K562 (cell line): Measurements from ENCODE around the gene DEDD2. TPM values are rescaled to one million over a fixed set of nuclear protein-coding genes. Genes with fewer than 3 reads are reported as not detected.

ENCODE experiments used
- GTF2F1 ChIP-seq: IDR thresholded peaks from 2 replicates; pipeline ENCODE4 v1.6.1; 2011; ENCODE audit warnings: low read depth, low read length, improper control_type of control experiment
- HCFC1 ChIP-seq: IDR thresholded peaks from 2 replicates; pipeline ENCODE4 v1.6.1; 2012; ENCODE audit warnings: low read depth, low read length, improper control_type of control experiment
- KAT7 ChIP-seq: sonication (generic); formaldehyde crosslinking; IDR thresholded peaks from 2 replicates; pipeline ENCODE4 v1.8.0; 2022; ENCODE audit warnings: missing genetic modification reagents, mild to moderate bottlenecking, borderline replicate concordance
- LARP7 ChIP-seq: fragments of 450-650 bp; IDR thresholded peaks from 2 replicates; pipeline ENCODE4 v1.6.1; 2016
- NCOA1 ChIP-seq: fragments of 450-650 bp; IDR thresholded peaks from 2 replicates; pipeline ENCODE4 v1.6.1; 2016; ENCODE audit warnings: low read depth
- NRF1 ChIP-seq, 2 experiments: fragments of 450-650 bp; IDR thresholded peaks in 1 of 2; conservative IDR thresholded peaks in 1 of 2; 2 replicates each; pipeline ENCODE4 v1.6.1; 2014; ENCODE audit warnings: mild to moderate bottlenecking in 2 of 2
- RFX1 ChIP-seq: fragments of 450-650 bp; IDR thresholded peaks from 2 replicates; pipeline ENCODE4 v1.6.1; 2016; ENCODE audit warnings: mild to moderate bottlenecking, moderate library complexity
- SMAD4 ChIP-seq: fragments of 250-450 bp; sonication (Bioruptor Pico); conservative IDR thresholded peaks from 2 replicates; pipeline ENCODE4 v1.8.0; 2021; ENCODE audit warnings: inconsistent platforms, mild to moderate bottlenecking, moderate library complexity
- STAT5A ChIP-seq: IDR thresholded peaks from 2 replicates; pipeline ENCODE4 v1.6.1; 2012; ENCODE audit warnings: low read length, inconsistent platforms, borderline replicate concordance
- ZBTB17 ChIP-seq: fragments of 450-650 bp; formaldehyde crosslinking; IDR thresholded peaks from 2 replicates; pipeline ENCODE4 v1.4.0; 2020; ENCODE audit warnings: mild to moderate bottlenecking
- ZFP36 ChIP-seq: fragments of 150-350 bp; IDR thresholded peaks from 2 replicates; pipeline ENCODE4 v1.6.1; 2018; ENCODE audit warnings: low read length, low read depth; ENCODE audit not compliant: partially characterized antibody
- ZNF217 ChIP-seq: sonication (generic); formaldehyde crosslinking; IDR thresholded peaks from 2 replicates; pipeline ENCODE4 v1.8.0; 2022; ENCODE audit warnings: mild to moderate bottlenecking, missing genetic modification reagents
- polyA plus RNA-seq, 8 experiments: library from polyadenylated mRNA; depleted of rRNA in 4 of 8; stranded (reverse) in 5 of 8; unstranded in 3 of 8; fragments of >200 nt; fragmentation: Nextera tagmentation in 2 of 8; fragmentation: Illumina TruSeq in 1 of 8; extraction: Ambion mirVana in 2 of 8; extraction: Trizol in 1 of 8; gene quantifications; 2 replicates each; pipeline versions ENCODE4 v1.2.1 to v1.2.3, GENCODE V29; 2011 to 2014; ENCODE audit warnings: inconsistent platforms in 1 of 8, missing spikeins in 1 of 8
- total RNA-seq, 7 experiments: library from RNA; depleted of rRNA in 6 of 7; stranded (reverse); fragments of >200 nt in 6 of 7; fragmentation: Illumina TruSeq in 2 of 7; extraction: Trizol in 2 of 7; gene quantifications; 2 replicates each; pipeline versions ENCODE4 v1.2.1 to v1.2.3, GENCODE V29; 2011 to 2021; ENCODE audit warnings: low replicate concordance in 1 of 7
- TF ChIP-seq, protein P1 (sequence below), 2 experiments: fragments of 450-650 bp; formaldehyde crosslinking in 1 of 2; IDR thresholded peaks; 2 replicates each; pipeline versions ENCODE4 v1.4.0 to v1.6.1; 2014 to 2020; ENCODE audit warnings: mild to moderate bottlenecking in 2 of 2, borderline replicate concordance in 1 of 2, low read depth in 1 of 2
- TF ChIP-seq, protein P2 (sequence below): fragments of 450-650 bp; IDR thresholded peaks from 2 replicates; pipeline ENCODE4 v1.7.1; 2018; ENCODE audit warnings: mild to moderate bottlenecking, low read depth; ENCODE audit not compliant: partially characterized antibody

The DEDD2 gene
- total and polyA plus RNA-seq, 9 of the 15 experiments (the other 6 are each of a cell fraction or from before 2014, with no cell fraction given): 4.3 to 43.0 (median 29.2) TPM

DNA sequence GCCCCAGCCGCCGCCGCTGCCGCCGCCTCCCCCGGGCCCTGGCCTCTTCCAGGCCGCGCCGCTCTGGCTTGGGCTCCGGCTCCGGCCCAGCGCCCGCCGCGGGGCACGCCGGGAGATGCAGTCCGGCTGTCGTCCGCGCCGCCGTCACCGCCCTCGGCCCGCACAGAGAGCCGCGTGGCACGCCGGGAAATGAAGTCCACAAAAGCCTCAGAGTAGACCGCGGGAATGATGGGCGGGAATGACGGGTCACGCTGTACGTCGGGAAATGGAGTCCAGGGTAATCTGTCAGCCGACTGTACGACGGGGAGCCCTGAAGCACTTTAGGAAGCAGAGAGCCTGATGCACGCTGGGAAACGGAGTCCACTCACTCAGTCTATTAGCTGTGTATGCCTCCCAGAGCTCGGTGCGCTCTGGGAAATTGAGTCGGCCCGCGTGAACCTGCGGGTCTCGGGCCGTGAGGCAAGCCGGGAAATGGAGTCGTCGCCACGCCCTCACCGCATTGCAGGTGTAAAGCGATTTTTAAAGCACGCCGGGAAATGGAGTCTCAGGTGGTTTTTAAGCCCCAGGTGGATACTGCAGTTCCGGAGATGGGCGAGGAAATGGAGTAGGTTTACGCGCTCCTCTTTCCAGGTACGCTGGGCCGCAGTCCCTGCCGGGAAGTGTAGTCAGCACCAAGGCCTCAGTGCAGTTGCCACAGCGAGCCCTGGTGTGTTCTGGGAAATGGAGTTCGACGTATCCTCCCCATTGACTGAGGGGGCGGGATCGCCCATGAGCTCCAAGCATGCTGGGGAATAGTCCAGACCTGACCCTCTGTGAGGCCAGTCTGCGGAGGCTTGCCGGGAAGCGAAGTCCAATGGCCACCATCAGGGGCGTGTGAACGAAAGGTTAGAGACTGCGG lies 25.3 kb upstream of the DEDD2 start, which contains the start of gene GSK3A (continued):
- TF ChIP-seq RFX1 (peak; percentile 75), HCFC1 (peak; percentile 92), NCOA1 (no peak), ZNF217 (no peak), SMAD4 (peak; percentile 25; the same call in 1 of the 2 replicates), LARP7 (0 out of 2 replicates have a peak, but pooled peaks have one; percentile 35), KAT7 (CRISPR knock-in tag) (no peak; the same call in 1 of the 2 replicates), GTF2F1 (peak; percentile 89), STAT5A (peak; percentile 18; the same call in 1 of the 2 replicates), ZBTB17 (peak; percentile 71), ZFP36 (peak; percentile 15), NRF1 (conservative IDR thresholded peaks at IDR 0.05 in 1 of 2, IDR thresholded peaks at IDR 0.05 in 1 of 2) (peak; percentile 77 to 80)
- TF ChIP-seq, protein P1, sequence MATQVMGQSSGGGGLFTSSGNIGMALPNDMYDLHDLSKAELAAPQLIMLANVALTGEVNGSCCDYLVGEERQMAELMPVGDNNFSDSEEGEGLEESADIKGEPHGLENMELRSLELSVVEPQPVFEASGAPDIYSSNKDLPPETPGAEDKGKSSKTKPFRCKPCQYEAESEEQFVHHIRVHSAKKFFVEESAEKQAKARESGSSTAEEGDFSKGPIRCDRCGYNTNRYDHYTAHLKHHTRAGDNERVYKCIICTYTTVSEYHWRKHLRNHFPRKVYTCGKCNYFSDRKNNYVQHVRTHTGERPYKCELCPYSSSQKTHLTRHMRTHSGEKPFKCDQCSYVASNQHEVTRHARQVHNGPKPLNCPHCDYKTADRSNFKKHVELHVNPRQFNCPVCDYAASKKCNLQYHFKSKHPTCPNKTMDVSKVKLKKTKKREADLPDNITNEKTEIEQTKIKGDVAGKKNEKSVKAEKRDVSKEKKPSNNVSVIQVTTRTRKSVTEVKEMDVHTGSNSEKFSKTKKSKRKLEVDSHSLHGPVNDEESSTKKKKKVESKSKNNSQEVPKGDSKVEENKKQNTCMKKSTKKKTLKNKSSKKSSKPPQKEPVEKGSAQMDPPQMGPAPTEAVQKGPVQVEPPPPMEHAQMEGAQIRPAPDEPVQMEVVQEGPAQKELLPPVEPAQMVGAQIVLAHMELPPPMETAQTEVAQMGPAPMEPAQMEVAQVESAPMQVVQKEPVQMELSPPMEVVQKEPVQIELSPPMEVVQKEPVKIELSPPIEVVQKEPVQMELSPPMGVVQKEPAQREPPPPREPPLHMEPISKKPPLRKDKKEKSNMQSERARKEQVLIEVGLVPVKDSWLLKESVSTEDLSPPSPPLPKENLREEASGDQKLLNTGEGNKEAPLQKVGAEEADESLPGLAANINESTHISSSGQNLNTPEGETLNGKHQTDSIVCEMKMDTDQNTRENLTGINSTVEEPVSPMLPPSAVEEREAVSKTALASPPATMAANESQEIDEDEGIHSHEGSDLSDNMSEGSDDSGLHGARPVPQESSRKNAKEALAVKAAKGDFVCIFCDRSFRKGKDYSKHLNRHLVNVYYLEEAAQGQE (IDR thresholded peaks at IDR 0.05; ENCODE audit: borderline replicate concordance): no peak; the same call in 1 of the 2 replicates
- TF ChIP-seq, protein P1 (CRISPR knock-in tag; IDR thresholded peaks at IDR 0.05; ENCODE audit: low read depth): peak; percentile 11; the same call in 1 of the 2 replicates
- TF ChIP-seq, protein P2, sequence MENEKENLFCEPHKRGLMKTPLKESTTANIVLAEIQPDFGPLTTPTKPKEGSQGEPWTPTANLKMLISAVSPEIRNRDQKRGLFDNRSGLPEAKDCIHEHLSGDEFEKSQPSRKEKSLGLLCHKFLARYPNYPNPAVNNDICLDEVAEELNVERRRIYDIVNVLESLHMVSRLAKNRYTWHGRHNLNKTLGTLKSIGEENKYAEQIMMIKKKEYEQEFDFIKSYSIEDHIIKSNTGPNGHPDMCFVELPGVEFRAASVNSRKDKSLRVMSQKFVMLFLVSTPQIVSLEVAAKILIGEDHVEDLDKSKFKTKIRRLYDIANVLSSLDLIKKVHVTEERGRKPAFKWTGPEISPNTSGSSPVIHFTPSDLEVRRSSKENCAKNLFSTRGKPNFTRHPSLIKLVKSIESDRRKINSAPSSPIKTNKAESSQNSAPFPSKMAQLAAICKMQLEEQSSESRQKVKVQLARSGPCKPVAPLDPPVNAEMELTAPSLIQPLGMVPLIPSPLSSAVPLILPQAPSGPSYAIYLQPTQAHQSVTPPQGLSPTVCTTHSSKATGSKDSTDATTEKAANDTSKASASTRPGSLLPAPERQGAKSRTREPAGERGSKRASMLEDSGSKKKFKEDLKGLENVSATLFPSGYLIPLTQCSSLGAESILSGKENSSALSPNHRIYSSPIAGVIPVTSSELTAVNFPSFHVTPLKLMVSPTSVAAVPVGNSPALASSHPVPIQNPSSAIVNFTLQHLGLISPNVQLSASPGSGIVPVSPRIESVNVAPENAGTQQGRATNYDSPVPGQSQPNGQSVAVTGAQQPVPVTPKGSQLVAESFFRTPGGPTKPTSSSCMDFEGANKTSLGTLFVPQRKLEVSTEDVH: peak; percentile 91
